ENCODE results near the gene MAD1L1. TPM values are rescaled to one million over a fixed set of nuclear protein-coding genes. Genes with fewer than 3 reads are reported as not detected.

Gene MAD1L1
- total RNA-seq, 1 experiment from 2014 or later = 43.8 TPM

DNA sequence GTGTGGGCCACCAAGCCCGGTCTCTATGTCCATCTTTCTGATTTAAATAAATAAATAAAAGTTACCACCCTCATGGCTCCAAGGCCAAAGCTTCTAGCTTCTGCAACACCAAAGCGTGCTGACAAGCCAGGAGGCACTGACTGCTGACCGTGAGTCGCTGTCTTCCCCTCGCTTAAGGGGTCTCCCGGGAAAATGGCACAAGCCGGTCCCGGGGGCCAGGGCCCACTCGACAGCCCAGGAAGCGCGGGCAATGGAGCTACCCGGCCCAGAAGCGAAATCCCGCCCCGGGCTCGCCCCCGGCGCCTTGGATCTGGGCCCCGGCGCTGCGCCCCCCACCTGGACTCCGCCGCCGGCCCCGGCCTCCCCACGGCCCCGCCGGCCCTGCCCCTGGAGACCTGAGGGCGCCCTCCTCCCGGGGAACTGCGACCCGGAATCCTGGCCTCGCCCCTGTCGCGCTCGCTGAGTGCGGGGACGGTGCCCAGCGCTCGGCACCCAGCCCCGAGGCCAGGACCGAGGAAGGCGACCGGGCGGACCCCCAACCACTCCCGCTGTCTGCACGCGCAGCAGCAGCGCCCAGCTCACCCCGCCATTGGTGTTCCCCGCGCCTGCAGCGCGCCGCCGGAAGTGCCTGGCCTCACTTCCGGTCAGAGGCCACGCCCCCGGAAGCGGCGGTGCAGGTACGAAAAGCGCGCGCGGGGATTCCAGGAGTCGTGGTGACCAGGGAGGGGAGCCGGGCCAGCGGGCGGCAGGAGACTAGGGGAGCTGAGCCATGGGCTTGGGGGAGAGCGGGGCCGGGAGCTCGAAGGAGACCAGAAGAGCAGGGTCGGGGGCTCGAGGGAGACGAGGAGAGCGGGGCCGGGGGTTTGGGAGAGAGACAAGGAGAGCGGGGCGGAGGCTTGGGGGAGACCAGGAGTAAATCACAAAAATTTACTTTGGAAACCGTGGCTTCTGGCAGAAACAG is 9.1 kb upstream of the MAD1L1 start, which contains the start of the genes MRM2 and NUDT1 (continued):
- TF ChIP-seq, protein P1, sequence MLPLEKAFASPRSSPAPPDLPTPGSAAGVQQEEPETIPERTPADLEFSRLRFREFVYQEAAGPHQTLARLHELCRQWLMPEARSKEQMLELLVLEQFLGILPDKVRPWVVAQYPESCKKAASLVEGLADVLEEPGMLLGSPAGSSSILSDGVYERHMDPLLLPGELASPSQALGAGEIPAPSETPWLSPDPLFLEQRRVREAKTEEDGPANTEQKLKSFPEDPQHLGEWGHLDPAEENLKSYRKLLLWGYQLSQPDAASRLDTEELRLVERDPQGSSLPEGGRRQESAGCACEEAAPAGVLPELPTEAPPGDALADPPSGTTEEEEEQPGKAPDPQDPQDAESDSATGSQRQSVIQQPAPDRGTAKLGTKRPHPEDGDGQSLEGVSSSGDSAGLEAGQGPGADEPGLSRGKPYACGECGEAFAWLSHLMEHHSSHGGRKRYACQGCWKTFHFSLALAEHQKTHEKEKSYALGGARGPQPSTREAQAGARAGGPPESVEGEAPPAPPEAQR (CRISPR knock-in tag; IDR thresholded peaks at IDR 0.05) = no peak
- TF ChIP-seq RORB (CRISPR knock-in tag; IDR thresholded peaks at IDR 0.05) (no peak), GABPB1 (CRISPR knock-in tag; IDR thresholded peaks at IDR 0.05) (peak; percentile 87), SP1 (CRISPR knock-in tag; conservative IDR thresholded peaks at IDR 0.05) (peak; percentile 97), ZNF121 (CRISPR knock-in tag; IDR thresholded peaks at IDR 0.05) (no peak), FOXJ3 (CRISPR knock-in tag; IDR thresholded peaks at IDR 0.05; ENCODE audit: borderline replicate concordance) (no peak), RELA (CRISPR knock-in tag; IDR thresholded peaks at IDR 0.05; ENCODE audit: borderline replicate concordance) (0 out of 2 replicates have a peak, but pooled peaks have one; percentile 63), SOX15 (CRISPR knock-in tag; IDR thresholded peaks at IDR 0.05) (no peak), NR3C1 (CRISPR knock-in tag; conservative IDR thresholded peaks at IDR 0.05; ENCODE audit: low read depth) (0 out of 2 replicates have a peak, but pooled peaks have one; percentile 88), TCF7 (CRISPR knock-in tag; IDR thresholded peaks at IDR 0.05; ENCODE audit: low read depth) (0 out of 2 replicates have a peak, but pooled peaks have one; percentile 33), JUN (CRISPR knock-in tag; IDR thresholded peaks at IDR 0.05) (no peak), NFATC4 (CRISPR knock-in tag; IDR thresholded peaks at IDR 0.05) (no peak), OVOL2 (CRISPR knock-in tag; IDR thresholded peaks at IDR 0.05; ENCODE audit: borderline replicate concordance) (no peak), CREB1 (CRISPR knock-in tag; IDR thresholded peaks at IDR 0.05) (0 out of 2 replicates have a peak, but pooled peaks have one; percentile 30), NFE2L1 (CRISPR knock-in tag; IDR thresholded peaks at IDR 0.05) (peak; percentile 81; the same call in 1 of the 2 replicates)
- TF ChIP-seq, protein P2, sequence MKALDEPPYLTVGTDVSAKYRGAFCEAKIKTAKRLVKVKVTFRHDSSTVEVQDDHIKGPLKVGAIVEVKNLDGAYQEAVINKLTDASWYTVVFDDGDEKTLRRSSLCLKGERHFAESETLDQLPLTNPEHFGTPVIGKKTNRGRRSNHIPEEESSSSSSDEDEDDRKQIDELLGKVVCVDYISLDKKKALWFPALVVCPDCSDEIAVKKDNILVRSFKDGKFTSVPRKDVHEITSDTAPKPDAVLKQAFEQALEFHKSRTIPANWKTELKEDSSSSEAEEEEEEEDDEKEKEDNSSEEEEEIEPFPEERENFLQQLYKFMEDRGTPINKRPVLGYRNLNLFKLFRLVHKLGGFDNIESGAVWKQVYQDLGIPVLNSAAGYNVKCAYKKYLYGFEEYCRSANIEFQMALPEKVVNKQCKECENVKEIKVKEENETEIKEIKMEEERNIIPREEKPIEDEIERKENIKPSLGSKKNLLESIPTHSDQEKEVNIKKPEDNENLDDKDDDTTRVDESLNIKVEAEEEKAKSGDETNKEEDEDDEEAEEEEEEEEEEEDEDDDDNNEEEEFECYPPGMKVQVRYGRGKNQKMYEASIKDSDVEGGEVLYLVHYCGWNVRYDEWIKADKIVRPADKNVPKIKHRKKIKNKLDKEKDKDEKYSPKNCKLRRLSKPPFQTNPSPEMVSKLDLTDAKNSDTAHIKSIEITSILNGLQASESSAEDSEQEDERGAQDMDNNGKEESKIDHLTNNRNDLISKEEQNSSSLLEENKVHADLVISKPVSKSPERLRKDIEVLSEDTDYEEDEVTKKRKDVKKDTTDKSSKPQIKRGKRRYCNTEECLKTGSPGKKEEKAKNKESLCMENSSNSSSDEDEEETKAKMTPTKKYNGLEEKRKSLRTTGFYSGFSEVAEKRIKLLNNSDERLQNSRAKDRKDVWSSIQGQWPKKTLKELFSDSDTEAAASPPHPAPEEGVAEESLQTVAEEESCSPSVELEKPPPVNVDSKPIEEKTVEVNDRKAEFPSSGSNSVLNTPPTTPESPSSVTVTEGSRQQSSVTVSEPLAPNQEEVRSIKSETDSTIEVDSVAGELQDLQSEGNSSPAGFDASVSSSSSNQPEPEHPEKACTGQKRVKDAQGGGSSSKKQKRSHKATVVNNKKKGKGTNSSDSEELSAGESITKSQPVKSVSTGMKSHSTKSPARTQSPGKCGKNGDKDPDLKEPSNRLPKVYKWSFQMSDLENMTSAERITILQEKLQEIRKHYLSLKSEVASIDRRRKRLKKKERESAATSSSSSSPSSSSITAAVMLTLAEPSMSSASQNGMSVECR (CRISPR knock-in tag; IDR thresholded peaks at IDR 0.05; ENCODE audit: borderline replicate concordance) = peak; percentile 78; the same call in 1 of the 2 replicates
- TF ChIP-seq, protein P3, sequence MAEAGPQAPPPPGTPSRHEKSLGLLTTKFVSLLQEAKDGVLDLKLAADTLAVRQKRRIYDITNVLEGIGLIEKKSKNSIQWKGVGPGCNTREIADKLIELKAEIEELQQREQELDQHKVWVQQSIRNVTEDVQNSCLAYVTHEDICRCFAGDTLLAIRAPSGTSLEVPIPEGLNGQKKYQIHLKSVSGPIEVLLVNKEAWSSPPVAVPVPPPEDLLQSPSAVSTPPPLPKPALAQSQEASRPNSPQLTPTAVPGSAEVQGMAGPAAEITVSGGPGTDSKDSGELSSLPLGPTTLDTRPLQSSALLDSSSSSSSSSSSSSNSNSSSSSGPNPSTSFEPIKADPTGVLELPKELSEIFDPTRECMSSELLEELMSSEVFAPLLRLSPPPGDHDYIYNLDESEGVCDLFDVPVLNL (CRISPR knock-in tag; IDR thresholded peaks at IDR 0.05; ENCODE audit: borderline replicate concordance, low read depth) = peak; percentile 90
- TF ChIP-seq, protein P4, sequence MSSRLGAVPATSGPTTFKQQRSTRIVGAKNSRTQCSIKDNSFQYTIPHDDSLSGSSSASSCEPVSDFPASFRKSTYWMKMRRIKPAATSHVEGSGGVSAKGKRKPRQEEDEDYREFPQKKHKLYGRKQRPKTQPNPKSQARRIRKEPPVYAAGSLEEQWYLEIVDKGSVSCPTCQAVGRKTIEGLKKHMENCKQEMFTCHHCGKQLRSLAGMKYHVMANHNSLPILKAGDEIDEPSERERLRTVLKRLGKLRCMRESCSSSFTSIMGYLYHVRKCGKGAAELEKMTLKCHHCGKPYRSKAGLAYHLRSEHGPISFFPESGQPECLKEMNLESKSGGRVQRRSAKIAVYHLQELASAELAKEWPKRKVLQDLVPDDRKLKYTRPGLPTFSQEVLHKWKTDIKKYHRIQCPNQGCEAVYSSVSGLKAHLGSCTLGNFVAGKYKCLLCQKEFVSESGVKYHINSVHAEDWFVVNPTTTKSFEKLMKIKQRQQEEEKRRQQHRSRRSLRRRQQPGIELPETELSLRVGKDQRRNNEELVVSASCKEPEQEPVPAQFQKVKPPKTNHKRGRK (CRISPR knock-in tag; IDR thresholded peaks at IDR 0.05; ENCODE audit: borderline replicate concordance) = no peak
- TF ChIP-seq, protein P5, sequence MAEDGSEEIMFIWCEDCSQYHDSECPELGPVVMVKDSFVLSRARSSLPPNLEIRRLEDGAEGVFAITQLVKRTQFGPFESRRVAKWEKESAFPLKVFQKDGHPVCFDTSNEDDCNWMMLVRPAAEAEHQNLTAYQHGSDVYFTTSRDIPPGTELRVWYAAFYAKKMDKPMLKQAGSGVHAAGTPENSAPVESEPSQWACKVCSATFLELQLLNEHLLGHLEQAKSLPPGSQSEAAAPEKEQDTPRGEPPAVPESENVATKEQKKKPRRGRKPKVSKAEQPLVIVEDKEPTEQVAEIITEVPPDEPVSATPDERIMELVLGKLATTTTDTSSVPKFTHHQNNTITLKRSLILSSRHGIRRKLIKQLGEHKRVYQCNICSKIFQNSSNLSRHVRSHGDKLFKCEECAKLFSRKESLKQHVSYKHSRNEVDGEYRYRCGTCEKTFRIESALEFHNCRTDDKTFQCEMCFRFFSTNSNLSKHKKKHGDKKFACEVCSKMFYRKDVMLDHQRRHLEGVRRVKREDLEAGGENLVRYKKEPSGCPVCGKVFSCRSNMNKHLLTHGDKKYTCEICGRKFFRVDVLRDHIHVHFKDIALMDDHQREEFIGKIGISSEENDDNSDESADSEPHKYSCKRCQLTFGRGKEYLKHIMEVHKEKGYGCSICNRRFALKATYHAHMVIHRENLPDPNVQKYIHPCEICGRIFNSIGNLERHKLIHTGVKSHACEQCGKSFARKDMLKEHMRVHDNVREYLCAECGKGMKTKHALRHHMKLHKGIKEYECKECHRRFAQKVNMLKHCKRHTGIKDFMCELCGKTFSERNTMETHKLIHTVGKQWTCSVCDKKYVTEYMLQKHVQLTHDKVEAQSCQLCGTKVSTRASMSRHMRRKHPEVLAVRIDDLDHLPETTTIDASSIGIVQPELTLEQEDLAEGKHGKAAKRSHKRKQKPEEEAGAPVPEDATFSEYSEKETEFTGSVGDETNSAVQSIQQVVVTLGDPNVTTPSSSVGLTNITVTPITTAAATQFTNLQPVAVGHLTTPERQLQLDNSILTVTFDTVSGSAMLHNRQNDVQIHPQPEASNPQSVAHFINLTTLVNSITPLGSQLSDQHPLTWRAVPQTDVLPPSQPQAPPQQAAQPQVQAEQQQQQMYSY (CRISPR knock-in tag; IDR thresholded peaks at IDR 0.05) = no peak; the same call in 1 of the 2 replicates
- TF ChIP-seq, protein P6, sequence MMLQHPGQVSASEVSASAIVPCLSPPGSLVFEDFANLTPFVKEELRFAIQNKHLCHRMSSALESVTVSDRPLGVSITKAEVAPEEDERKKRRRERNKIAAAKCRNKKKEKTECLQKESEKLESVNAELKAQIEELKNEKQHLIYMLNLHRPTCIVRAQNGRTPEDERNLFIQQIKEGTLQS (CRISPR knock-in tag; conservative IDR thresholded peaks at IDR 0.05) = no peak
- TF ChIP-seq, protein P7, sequence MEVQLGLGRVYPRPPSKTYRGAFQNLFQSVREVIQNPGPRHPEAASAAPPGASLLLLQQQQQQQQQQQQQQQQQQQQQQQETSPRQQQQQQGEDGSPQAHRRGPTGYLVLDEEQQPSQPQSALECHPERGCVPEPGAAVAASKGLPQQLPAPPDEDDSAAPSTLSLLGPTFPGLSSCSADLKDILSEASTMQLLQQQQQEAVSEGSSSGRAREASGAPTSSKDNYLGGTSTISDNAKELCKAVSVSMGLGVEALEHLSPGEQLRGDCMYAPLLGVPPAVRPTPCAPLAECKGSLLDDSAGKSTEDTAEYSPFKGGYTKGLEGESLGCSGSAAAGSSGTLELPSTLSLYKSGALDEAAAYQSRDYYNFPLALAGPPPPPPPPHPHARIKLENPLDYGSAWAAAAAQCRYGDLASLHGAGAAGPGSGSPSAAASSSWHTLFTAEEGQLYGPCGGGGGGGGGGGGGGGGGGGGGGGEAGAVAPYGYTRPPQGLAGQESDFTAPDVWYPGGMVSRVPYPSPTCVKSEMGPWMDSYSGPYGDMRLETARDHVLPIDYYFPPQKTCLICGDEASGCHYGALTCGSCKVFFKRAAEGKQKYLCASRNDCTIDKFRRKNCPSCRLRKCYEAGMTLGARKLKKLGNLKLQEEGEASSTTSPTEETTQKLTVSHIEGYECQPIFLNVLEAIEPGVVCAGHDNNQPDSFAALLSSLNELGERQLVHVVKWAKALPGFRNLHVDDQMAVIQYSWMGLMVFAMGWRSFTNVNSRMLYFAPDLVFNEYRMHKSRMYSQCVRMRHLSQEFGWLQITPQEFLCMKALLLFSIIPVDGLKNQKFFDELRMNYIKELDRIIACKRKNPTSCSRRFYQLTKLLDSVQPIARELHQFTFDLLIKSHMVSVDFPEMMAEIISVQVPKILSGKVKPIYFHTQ (CRISPR knock-in tag; IDR thresholded peaks at IDR 0.05) = no peak
